ENCODE data around the gene SMYD2.

Gene SMYD2

DNA sequence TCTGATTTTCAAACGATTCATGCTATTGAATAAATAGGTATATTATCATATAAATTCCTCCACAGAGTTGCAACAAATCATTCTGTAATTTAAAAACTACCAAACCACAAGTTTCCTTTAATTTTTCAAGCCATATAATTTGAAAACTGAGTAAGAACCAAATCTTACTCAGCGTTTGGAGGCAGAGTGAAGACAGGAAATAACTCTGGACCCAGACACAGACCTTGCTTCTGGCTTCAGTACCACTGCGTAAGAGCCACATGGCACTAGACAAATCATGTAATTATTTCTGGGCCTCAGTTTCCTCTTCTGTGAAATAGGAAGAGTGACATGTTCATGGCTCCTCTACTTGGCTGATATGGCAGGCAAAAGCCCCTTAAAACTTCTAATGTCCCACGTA lies 82.4 kb downstream of the SMYD2 start:
- DNase-seq, result no peak

DNA sequence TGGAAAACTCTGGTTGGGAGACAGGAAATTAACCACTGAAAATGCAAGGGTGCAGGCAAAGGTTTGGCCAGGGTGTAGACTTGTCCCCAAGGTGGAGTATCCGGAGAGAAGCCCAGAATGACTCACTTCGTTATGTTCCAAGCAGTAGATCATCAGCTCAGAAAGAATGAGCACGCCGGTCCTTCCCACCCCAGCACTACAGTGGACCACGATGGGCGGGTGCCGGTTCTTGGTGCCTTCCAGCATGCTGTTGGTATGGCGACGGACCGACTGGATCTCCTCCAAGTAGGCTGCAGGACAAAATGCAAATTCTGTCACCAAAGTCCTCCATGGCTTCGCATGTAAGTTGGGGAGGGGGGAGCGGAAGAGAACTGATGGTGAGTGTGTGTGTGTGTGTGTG lies 83.4 kb downstream of the SMYD2 start:
- no peak for DNase-seq

DNA sequence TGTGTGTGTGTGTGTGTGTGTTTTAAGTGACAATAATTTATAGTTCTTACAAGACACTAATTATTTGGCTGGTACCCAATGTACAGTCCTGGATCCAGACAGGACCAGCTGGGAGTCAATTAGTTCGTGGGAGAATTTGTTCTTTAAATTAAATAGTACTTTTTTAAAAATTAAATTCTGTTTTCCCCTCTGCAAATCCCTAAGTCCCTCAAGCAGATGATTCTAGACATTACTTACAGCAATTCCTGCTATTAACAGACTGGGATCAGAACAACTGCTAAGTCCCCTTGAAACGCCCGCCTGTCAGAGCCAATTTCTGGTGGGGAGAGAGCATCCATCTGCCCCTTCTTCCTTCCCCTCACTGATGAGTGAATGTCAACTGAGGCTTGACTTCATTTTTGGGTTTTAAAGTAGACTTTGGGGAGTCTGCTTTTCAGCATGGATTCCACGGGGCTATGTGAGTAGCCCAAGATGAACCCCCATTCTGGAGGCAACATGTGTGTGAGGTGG lies 83.9 kb downstream of the SMYD2 start:
- no peak for DNase-seq

DNA sequence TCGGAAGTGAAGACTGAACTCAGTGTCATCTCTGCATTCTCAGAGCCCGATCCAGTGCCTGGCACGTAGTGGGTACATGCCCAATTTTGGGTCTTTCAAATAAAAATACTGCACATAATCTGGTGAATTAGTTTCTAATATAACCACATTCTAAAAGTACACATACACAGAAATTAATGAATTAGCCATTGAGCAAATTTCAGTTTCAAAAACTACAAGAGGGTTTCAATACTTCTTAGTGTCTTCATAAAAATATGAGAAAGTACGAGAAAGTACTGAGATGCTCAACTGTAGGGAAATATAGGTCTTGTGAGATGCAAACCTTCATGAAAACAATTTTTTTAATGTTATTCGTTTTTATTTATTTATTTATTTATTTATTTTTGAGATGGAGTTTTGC lies 86.9 kb downstream of the SMYD2 start:
- DNase-seq, result no peak

DNA sequence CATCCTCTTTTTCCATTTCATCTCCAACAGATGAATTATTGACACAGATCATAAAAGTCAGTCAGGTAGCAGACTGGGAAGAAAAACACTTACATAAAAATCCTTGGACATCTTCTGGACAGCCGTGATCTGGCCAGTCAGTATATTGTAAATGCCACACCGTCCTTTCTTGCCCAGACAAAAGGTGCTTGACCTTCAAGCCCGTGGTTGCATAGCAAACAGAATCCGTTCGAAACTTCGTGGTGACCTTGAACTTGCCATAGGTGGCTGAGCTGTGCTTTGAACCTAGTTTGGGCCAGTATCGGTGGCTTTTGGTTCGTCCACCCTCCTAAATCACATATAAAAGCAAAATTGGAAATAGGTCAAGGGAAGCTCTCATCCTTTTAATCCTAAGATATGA lies 88.4 kb downstream of the SMYD2 start:
- no peak for DNase-seq

DNA sequence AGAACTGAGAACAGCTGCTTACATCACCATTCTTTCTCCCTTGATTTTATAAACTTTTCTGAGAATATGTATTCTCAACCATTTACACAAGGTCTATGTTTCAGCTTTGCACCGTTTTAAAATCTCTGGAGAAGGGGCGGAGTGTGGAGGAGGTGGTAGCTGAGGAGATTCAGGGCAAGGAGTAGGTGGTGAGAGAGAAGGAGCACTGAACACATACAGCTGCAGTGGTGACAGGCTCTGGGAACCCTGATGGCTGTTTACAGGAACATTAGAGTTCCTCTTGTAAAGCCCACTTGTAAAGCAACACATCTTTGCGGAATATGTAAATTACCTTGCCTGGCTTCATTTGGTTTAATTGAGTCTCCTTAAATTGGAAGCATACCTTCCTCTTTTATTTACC lies 89.7 kb downstream of the SMYD2 start:
- DNase-seq, result no peak

DNA sequence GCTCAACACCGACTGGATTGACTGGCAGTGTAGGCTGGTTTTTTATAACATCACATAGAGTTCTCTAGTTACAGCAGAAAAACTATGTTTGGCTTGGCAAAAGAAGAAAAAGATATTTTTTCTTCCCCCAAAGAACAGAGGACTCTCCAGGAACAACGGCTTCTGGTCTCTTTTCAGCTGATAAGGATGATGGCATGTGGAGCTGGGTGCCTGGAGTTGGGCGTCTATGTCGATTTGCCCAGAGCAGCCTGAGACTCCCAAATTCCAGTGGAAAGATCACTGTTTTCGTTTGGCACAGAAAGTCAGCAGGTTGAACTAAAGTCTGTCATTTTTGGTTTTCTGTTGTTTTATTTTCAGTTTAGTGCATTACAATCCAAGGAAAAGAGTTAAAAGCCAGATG lies 91.1 kb downstream of the SMYD2 start:
- no peak for DNase-seq

DNA sequence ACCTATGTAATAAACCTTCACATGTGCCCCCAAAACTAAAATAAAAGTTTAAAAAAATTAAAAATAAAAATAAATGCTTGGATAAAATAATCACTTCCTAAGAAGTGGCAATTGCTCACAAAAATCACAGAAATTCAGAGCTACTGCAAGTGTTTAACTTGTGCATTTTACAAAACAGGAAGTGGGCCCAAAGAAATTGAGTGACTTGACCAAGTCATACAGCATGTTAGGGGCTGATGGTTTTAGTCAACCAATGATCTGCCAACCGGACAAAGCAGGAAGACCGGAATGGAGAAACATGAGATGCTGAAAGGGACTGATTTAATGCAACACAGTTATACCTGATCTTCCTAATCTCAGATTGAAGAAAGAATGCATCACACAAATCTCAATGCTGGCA lies 96.5 kb downstream of the SMYD2 start:
- no peak for DNase-seq

DNA sequence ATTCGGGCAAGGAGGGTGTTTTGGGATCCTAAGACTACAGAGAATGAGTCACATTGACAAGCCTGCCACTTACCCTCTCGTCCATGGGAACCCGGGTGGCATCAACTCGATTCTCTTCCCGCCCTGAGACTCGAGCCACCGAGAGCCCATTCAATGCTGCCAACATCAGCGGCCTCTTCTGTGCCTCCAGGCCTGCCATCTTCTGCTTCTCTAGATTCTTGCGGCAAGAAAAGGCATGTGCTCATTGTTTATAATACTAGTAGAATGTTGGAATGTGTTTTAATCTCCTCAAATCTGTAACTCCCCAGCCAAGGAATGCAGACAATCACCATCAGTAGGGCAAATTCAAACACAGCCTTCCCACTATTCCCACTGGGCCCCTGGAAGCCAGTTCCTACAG lies 96.9 kb downstream of the SMYD2 start:
- DNase-seq, result no peak

DNA sequence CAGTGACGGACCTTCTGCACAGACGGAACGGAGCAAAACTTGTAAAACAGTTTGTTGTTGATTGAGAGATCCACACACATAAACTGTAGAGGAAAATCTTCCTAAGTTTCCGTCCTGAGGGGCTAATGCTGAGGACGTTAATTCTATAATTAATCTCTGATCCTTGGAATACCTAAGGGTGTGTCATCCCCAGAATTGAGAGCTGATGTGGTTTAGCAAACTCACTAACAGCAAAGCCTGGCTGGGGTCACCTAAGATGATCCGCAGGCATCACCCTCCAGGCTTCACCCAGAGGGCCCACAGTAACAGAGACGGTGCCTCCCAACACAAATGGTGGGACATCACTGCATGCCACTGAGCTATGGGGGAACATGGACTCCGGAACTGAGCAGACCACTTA lies 97.5 kb downstream of the SMYD2 start:
- DNase-seq, result no peak

DNA sequence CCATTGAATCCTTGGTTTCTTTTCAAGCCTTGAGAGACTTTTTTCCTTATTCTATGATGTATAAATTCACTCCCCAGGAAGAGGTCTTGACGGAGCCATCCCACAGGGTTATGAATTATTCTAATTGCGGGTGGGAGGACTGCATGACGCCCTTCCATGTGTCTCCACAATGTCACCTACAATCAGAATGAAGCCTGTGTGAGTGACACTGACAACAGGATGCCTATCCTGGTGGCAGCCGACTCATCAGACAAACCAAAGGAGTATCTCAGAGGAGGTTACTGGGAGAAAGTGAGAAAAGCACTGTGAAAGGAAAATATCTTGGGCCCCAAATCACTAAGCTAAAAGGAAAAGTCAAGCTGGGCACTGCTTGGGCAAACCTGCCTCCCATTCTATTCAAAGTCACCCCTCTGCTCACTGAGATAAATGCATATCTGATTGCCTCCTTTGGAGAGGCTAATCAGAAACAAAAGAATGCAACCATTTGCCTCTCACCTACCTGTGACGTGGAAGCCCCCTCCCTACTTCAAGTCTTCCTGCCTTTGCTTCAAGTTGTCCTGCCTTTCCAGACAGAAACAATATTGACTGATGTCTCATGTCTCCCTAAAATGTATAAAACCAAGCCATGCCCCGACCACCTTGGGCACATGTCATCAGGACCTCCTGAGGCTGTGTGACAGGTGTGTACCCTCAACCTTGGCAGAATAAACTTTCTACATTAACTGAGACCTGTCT lies 98.4 kb downstream of the SMYD2 start:
- DNase-seq, result no peak

DNA sequence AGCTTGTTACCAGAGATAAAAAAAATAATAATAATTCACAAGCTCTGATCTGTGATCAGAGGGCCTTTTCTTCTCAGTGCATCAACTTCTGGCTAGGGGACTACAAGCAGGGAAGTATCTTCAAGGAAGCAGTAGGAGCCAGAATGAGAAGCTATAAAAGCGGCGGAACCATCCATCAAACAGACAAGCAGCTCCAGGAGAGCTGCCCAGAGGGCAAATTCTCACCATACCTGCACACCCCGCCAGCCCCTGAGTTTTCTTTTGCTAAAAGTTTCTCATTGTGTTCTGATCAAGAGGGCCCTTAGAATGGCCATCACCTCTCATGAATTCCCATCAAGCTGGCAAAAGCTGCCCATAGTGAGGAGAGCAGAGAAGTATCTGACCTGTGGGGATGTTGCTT lies 99.4 kb downstream of the SMYD2 start:
- DNase-seq, result no peak

DNA sequence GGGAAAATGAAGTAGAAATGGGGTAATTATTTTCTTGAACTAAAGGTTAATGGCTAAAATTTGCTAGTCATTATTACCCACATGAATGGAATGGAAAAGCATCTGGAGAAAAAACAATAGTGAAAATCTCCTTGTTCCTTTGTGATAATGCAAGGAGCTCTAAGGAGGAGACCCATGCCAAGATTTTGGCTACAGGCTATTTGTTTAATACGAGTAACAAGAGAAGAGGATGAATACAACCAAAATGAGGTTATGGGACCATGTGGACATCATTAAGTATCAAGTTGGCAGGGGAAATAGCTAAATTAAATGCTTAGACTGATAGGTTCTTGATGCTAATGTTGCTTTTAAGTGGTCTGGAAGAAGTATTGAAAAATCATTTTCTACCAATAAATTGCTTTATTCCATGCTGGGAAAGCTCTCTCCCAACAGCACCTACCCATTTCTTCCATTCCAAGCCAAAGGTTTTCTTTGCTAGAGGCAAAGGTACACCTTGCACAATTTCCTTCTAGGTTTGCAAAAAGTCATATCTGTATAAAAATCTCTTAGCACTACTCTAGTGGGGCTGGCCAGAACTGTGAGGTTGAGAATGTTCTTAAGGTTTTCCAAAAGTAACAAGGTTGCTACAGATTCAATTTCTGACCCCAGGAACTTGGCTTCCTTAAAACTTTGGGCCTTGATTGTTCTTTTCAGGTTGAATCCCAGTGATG lies 100.2 kb downstream of the SMYD2 start:
- DNase-seq, result no peak

DNA sequence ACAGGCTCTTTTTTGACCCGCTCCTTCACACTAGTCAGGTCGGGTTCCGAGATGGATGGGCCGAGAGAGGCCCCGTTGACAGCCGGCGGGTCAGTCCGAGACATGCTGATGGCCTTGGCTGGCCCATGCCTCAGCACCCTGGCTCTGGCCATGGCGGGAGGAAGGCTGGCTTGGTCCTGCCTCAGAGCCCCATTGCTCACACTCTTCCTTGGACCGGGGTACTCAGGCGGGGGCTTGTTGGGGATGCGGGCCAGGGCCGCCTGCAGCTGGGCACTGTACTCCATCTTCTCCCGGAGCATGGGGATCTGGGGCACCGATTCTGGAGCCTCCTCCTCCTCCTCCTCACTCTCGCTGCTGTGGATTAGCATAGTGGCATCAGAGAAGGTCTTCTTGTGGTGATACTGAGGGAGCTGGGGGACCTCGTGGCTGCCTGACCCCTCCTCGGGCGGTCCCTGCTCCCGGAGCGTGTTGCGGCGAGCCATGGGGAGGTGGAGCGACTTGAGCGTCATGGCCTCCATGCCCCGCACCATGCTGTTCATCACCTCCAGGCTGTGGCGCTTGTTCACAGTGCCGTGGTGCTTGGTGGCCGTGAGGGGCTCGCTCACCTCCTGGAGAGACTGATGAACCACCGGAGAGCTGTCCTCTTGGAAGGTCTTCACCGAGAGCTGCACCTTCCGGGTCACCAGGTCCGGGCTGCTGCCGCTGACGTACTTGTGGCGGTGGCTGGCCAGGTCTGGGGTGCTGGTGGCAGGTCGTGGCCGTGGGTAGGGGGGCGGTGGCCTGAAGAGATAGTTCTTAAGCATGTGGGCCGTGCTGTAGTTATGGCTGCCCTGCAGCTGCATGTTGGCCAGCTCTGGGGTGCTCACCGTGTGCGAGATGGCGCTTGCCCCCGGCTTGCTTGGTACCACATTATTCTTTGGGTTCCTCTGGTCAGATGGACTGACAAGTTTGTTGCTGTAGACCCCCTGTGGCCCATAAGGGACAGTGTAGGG lies 102.7 kb downstream of the SMYD2 start:
- DNase-seq, result no peak

DNA sequence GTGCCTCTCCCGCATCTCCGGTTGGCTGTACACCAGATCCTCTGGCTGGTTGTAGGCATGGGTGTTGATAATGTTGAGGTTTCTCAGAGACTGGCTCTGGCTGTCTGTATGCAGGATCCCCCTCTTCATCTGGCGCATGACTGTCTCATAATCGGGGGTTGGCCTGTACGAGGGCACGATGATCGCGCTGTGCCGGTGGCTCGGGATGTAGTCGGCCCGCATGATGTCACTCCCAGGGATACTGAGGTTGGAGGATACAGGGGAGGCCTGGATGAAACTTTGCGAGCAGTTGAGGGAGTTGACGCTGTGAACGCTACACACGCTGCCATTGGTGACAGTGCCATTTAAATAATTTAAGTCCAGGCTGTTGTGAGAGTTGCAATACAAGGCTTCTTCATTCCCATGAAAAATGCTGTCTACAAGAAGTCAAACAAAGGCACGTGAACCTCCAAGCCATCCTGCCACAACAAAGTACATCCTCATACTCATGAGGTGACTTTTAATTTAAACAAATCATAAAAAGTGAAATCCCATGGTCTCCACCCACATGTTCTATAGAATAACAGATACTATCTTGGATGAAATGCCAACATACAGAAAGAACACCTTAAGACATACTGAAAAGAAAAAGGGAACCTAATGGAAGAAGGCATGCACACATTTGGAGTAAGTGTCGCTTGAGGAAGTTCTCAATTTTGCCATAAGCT lies 103.6 kb downstream of the SMYD2 start:
- DNase-seq, result no peak

DNA sequence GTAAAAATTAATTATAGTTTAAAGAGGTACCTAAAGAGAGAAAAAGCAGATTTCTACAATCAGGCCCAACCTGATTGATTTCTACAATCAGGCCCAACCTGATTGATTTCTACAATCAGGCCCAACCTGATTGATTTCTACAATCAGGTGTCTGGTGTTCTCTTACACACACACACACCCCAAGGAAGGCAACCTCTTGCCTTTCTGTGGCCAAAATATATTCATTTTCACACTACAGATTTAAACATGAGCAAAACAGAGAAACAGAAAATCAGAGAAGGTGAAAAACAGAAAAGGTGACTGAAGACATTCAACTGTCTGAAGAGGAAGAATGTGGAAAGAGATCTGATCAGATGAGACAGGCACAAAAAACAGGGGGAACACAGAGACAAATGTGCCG lies 104.5 kb downstream of the SMYD2 start:
- DNase-seq, result no peak

DNA sequence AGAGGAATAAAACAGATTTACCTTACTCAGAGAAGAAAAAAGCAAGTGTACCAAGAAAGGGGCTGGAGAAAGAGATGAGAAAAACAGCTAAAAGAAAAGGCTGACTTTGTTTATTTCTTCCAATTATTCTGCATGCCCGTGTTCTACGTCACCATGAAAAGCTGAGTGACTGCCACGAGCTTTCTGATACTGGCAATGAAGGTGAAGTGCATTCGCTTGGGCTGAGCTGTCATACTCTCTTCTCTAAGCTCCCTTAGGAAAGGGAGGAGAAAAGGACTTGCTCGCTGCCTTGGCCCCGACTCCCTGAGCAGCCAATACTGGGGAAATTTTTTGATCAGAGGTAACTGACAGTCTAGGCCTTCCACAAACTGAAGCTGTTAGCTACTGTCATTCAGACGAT lies 105.4 kb downstream of the SMYD2 start:
- no peak for DNase-seq
